ENCODE measurements around the gene VAMP3. TPM values are rescaled to one million over a fixed set of nuclear protein-coding genes. Genes with fewer than 3 reads are reported as not detected.
"Not testable (repeated sequence)": the region's sequence is repeated elsewhere in the genome, so short reads cannot be mapped to it uniquely, and the experiment has no call there.

The VAMP3 gene
- total and polyA plus RNA-seq, 2 donors (not counting 1 experiment from before 2014, with no cell fraction given), result 22.4 to 49.6 TPM

DNA sequence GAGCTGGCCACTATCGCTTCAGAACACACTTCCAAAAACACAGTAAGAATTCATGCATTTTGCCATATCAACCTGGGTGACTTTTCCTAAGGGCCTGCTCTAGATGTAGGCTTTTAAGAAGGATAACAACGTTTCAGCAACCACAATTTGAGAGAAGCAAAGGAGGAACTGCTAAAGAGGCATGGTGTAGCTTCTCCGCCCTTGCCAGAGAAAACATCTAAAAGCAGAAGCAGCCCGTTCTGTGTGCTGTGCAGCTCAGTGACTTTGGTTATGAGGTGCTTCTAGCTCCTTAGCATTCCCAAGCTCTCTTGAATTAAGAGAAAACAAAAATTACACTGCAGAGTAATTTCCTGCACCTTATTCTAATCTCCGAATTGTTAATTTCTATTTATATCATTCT, 15.7 kb downstream of the VAMP3 start:
- Mint-ChIP-seq H3K4me1 (peaks cover 16% of the 10 kb centered on the region), H3K4me3 (no peak overlapping the region), H3K27ac (no peak overlapping the region), H3K27me3 (no peaks in the 10 kb centered on the region), H3K9me3 (ENCODE audit: insufficient read depth) (peaks cover 5% of the 10 kb centered on the region)
- no peaks in the 10 kb centered on the region for H3K79me2 ChIP-seq (ENCODE audit: control insufficient read depth, insufficient read depth, low read length)
- H3K4me3 ChIP-seq (ENCODE audit: control extremely low read depth in 1 of 5, extremely low read depth in 1 of 5, insufficient read depth in 1 of 5, low read depth in 2 of 5, low read length in 4 of 5), result no peak overlapping the region
- H3K27ac ChIP-seq (ENCODE audit: low read length in 2 of 2), result no peak overlapping the region
- H3K9me3 ChIP-seq (ENCODE audit: control extremely low read depth in 1 of 3, control insufficient read depth in 2 of 3, insufficient read depth in 1 of 3, low read length in 2 of 3), result peaks cover 1 to 21% (median 16%) of the 10 kb centered on the region in 3 donors
- H3K36me3 ChIP-seq (replicated peaks in 1 of 2; ENCODE audit: control extremely low read depth in 1 of 2, control insufficient read depth in 1 of 2, extremely low read depth in 1 of 2, insufficient read depth in 2 of 2, low read length in 1 of 2), result no peaks in the 10 kb centered on the region
- no peak overlapping the region for H3K4me2 ChIP-seq (replicated peaks; ENCODE audit: low read depth, low read length, poor library complexity, severe bottlenecking)
- ATAC-seq (ENCODE audit: low read depth) (no peak), DNase-seq (peak; percentile 23)
- H4K20me1 ChIP-seq (ENCODE audit: control insufficient read depth, insufficient read depth, low read length, poor library complexity, severe bottlenecking), result no peaks in the 10 kb centered on the region
- WGBS (ENCODE audit: insufficient coverage), result 0% methylated on average over 1 of the region's 5 CpGs
- peak overlapping the region; percentile 43 for H2AFZ ChIP-seq (ENCODE audit: insufficient read depth, low read depth, low read length, poor library complexity, severe bottlenecking)
- H3K9ac ChIP-seq (ENCODE audit: low read length), result no peak overlapping the region
- TF ChIP-seq, protein P1, sequence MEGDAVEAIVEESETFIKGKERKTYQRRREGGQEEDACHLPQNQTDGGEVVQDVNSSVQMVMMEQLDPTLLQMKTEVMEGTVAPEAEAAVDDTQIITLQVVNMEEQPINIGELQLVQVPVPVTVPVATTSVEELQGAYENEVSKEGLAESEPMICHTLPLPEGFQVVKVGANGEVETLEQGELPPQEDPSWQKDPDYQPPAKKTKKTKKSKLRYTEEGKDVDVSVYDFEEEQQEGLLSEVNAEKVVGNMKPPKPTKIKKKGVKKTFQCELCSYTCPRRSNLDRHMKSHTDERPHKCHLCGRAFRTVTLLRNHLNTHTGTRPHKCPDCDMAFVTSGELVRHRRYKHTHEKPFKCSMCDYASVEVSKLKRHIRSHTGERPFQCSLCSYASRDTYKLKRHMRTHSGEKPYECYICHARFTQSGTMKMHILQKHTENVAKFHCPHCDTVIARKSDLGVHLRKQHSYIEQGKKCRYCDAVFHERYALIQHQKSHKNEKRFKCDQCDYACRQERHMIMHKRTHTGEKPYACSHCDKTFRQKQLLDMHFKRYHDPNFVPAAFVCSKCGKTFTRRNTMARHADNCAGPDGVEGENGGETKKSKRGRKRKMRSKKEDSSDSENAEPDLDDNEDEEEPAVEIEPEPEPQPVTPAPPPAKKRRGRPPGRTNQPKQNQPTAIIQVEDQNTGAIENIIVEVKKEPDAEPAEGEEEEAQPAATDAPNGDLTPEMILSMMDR (IDR thresholded peaks at IDR 0.05), result no peak
- TF ChIP-seq EZH2 (IDR thresholded peaks at IDR 0.05; ENCODE audit: borderline replicate concordance, insufficient read depth, low read depth, low read length, poor library complexity, severe bottlenecking), result no peak
- POLR2A ChIA-PET, result no interaction called here
- peaks cover 8 to 19% of the 10 kb centered on the region in 2 donors for H3K4me1 ChIP-seq (ENCODE audit: control insufficient read depth in 2 of 2, insufficient read depth in 2 of 2, low read length in 2 of 2)
- CTCF ChIA-PET, result interaction anchor here (0.9 kb wide), 1 partner anchor 120 kb away, joined by 3 read pairs; no protein-coding TSS in a partner anchor
- H3K27me3 ChIP-seq (replicated peaks in 1 of 4; ENCODE audit: control extremely low read depth in 1 of 4, control insufficient read depth in 3 of 4, insufficient read depth in 4 of 4, low read length in 3 of 4), result no peaks in the 10 kb centered on the region
- intact Hi-C loops (cut with micrococcal nuclease), result loop anchor here (10.0 kb wide), 1 partner anchor 1792 kb away; the partner anchor contains the start of gene NPHP4

DNA sequence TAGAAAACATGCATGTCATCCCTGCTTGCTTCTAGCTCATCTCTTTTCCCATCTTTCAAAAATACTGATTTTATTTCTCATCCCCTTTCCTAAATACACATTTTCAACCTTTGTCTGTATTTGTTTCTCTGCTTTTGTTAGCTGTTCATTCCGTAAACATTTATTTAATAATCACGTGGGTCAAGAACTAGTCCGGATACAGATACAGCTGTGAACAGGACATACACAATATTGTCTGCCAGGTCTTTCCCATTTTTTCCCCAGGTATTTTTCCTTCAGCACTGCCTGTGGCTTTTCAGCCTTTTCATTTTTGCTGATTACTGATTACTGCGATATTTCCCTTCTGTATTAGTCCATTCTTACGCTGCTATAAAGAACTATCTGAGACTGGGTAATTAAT, 18.7 kb downstream of the VAMP3 start:
- no peak overlapping the region for H3K4me3 Mint-ChIP-seq
- intact Hi-C loops (cut with micrococcal nuclease), result loop anchor here (10.0 kb wide), 1 partner anchor 1795 kb away; the partner anchor contains the start of gene NPHP4
- POLR2A ChIA-PET, result no interaction called here

DNA sequence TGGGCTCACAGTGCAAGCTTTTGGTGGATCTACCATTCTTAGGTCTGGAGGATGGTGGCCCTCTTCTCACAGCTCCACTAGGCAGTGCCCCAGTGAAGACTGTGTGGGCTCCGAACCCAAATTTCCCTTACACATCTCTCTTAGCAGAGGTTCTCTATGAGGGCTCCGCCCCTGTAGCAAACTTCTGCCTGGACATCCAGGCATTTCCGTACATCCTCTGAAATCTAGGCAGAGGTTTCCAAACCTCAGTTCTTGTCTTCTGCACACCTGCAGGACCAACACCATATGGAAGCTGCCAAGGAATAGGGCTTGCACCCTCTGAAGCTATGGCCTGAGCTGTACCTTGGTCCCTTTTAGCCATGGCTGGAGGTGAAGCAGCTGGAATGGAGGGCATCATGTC, 19.9 kb downstream of the VAMP3 start:
- H3K27me3 ChIP-seq (replicated peaks in 1 of 4; ENCODE audit: control extremely low read depth in 1 of 4, control insufficient read depth in 3 of 4, insufficient read depth in 4 of 4, low read length in 3 of 4); intact Hi-C loops (cut with micrococcal nuclease); H3K79me2 ChIP-seq (ENCODE audit: control insufficient read depth, insufficient read depth, low read length); H3K27ac ChIP-seq (ENCODE audit: low read length in 2 of 2); H3K27ac Mint-ChIP-seq; H3K4me3 ChIP-seq (ENCODE audit: control extremely low read depth in 1 of 5, extremely low read depth in 1 of 5, insufficient read depth in 1 of 5, low read depth in 2 of 5, low read length in 4 of 5); ATAC-seq (ENCODE audit: low read depth); H3K36me3 ChIP-seq (replicated peaks in 1 of 2; ENCODE audit: control extremely low read depth in 1 of 2, control insufficient read depth in 1 of 2, extremely low read depth in 1 of 2, insufficient read depth in 2 of 2, low read length in 1 of 2); H4K20me1 ChIP-seq (ENCODE audit: control insufficient read depth, insufficient read depth, low read length, poor library complexity, severe bottlenecking); H3K27me3 Mint-ChIP-seq; H3K4me2 ChIP-seq (replicated peaks; ENCODE audit: low read depth, low read length, poor library complexity, severe bottlenecking); POLR2A ChIA-PET; H3K9ac ChIP-seq (ENCODE audit: low read length); H3K9me3 Mint-ChIP-seq (ENCODE audit: insufficient read depth); CTCF ChIA-PET; H3K4me1 Mint-ChIP-seq; H3K4me3 Mint-ChIP-seq; H2AFZ ChIP-seq (ENCODE audit: insufficient read depth, low read depth, low read length, poor library complexity, severe bottlenecking); H3K4me1 ChIP-seq (ENCODE audit: control insufficient read depth in 2 of 2, insufficient read depth in 2 of 2, low read length in 2 of 2): not testable (repeated sequence)
- peak; percentile 12 for DNase-seq
- peaks cover 2 to 22% (median 12%) of the 10 kb centered on the region in 3 donors for H3K9me3 ChIP-seq (ENCODE audit: control extremely low read depth in 1 of 3, control insufficient read depth in 2 of 3, insufficient read depth in 1 of 3, low read length in 2 of 3)
- WGBS (ENCODE audit: insufficient coverage), result 95% methylated on average over 3 of the region's 3 CpGs

More for the DNA sequence above, 18.7 kb downstream of the VAMP3 start:
- peaks cover 5% of the 10 kb centered on the region for H3K4me1 Mint-ChIP-seq
- H3K27me3 ChIP-seq (replicated peaks in 1 of 4; ENCODE audit: control extremely low read depth in 1 of 4, control insufficient read depth in 3 of 4, insufficient read depth in 4 of 4, low read length in 3 of 4), result no peaks in the 10 kb centered on the region
- no peak for TF ChIP-seq EZH2 (IDR thresholded peaks at IDR 0.05; ENCODE audit: borderline replicate concordance, insufficient read depth, low read depth, low read length, poor library complexity, severe bottlenecking)
- TF ChIP-seq, protein P1 (IDR thresholded peaks at IDR 0.05), result no peak
- 79% methylated on average over 3 of the region's 5 CpGs for WGBS (ENCODE audit: insufficient coverage)
- H2AFZ ChIP-seq (ENCODE audit: insufficient read depth, low read depth, low read length, poor library complexity, severe bottlenecking), result no peak overlapping the region
- DNase-seq, result no peak
- peaks cover 2 to 22% (median 13%) of the 10 kb centered on the region in 3 donors for H3K9me3 ChIP-seq (ENCODE audit: control extremely low read depth in 1 of 3, control insufficient read depth in 2 of 3, insufficient read depth in 1 of 3, low read length in 2 of 3)
- no peaks in the 10 kb centered on the region for H3K36me3 ChIP-seq (replicated peaks in 1 of 2; ENCODE audit: control extremely low read depth in 1 of 2, control insufficient read depth in 1 of 2, extremely low read depth in 1 of 2, insufficient read depth in 2 of 2, low read length in 1 of 2)
- H3K4me1 ChIP-seq (ENCODE audit: control insufficient read depth in 2 of 2, insufficient read depth in 2 of 2, low read length in 2 of 2), result no peaks in the 10 kb centered on the region
- H3K4me3 ChIP-seq (ENCODE audit: control extremely low read depth in 1 of 5, extremely low read depth in 1 of 5, insufficient read depth in 1 of 5, low read depth in 2 of 5, low read length in 4 of 5), result no peak overlapping the region
- H3K9ac ChIP-seq (ENCODE audit: low read length), result no peak overlapping the region
- H3K4me2 ChIP-seq (replicated peaks; ENCODE audit: low read depth, low read length, poor library complexity, severe bottlenecking), result no peak overlapping the region
- H3K27ac ChIP-seq (ENCODE audit: low read length in 2 of 2), result no peak overlapping the region
- no peaks in the 10 kb centered on the region for H3K27me3 Mint-ChIP-seq
- CTCF ChIA-PET, result interaction anchor here (1.0 kb wide), 1 partner anchor 37 kb away, joined by 5 read pairs; no protein-coding TSS in a partner anchor
- peaks cover 7% of the 10 kb centered on the region for H3K9me3 Mint-ChIP-seq (ENCODE audit: insufficient read depth)
- H3K27ac Mint-ChIP-seq, result no peak overlapping the region
- no peaks in the 10 kb centered on the region for H3K79me2 ChIP-seq (ENCODE audit: control insufficient read depth, insufficient read depth, low read length)
- no peaks in the 10 kb centered on the region for H4K20me1 ChIP-seq (ENCODE audit: control insufficient read depth, insufficient read depth, low read length, poor library complexity, severe bottlenecking)
- no peak for ATAC-seq (ENCODE audit: low read depth)
